ENCODE data around the gene CCN5.
"Not testable (repeated sequence)": the region's sequence is repeated elsewhere in the genome, so short reads cannot be mapped to it uniquely, and the experiment has no call there.

CCN5 gene

GRCh38 chr20:44756956-44757355, 41.8 kb downstream of the CCN5 start:
- DNase-seq (ENCODE audit: low read depth, low spot score): no peak

- DNase-seq (ENCODE audit: low read depth, low spot score): no peak
Measured at GRCh38 chr20:44758247-44759101, 43.3 kb downstream of the CCN5 start.

- DNase-seq (ENCODE audit: low read depth, low spot score): no peak
Measured at GRCh38 chr20:44759595-44759994, 44.4 kb downstream of the CCN5 start.

GRCh38 chr20:44761423-44761822, 46.3 kb downstream of the CCN5 start:
- no peak for DNase-seq (ENCODE audit: low read depth, low spot score)

DNA sequence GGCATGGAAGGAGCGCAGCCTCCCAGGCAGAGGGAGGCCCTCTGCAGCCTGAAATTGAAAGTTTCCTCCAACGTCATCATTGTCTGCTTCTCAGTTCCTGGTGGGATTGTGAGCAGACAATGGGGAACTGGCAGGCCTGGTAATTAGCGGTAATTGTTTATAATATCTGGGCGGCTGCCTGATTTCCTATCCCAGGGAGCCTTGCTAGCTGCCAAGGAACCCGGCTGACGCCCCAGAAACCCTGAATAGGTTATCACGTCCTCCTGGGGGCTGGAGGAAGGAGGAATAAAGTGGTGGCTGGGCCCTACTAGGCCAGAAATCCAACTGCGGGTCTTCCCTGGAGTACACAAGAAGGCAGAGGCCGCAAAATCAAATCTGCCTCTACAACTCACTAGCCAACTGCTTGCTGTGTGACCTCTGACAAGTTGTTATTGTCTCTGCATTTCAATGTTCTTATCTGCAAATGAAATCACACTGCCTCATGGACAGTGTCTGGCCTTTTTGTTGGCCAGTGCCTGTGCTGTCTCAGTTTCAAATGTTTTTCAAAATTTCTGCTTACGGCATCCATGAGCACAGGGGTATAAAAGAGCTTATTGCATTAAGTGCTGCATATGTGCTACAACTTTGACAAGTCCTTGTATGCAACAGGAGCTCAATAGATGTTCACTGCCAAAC, 47.4 kb downstream of the CCN5 start:
- no peak for DNase-seq (ENCODE audit: low read depth, low spot score)

- DNase-seq (ENCODE audit: low read depth, low spot score): not testable (repeated sequence)
Measured at GRCh38 chr20:44763798-44764197, 48.6 kb downstream of the CCN5 start.

DNA sequence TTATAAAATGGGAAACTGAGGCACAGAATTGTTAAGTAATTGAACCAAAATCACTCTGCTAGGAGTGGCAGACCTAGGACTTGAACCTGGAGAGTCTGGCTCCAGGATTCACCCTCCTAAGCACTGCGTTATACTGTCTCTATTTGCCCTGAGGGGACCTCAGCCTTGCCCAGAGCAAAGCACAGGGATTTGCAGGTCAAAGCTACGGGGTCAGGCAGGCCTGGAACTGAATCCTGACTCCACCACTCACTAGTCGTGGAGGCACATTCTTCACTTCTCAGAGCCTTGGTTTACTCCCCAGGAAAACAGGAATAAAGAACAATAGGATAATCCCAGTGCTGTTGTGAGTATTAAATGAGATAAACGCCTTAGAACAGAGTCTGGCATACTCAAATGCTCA, 49.9 kb downstream of the CCN5 start:
- DNase-seq (ENCODE audit: low read depth, low spot score): no peak

DNA sequence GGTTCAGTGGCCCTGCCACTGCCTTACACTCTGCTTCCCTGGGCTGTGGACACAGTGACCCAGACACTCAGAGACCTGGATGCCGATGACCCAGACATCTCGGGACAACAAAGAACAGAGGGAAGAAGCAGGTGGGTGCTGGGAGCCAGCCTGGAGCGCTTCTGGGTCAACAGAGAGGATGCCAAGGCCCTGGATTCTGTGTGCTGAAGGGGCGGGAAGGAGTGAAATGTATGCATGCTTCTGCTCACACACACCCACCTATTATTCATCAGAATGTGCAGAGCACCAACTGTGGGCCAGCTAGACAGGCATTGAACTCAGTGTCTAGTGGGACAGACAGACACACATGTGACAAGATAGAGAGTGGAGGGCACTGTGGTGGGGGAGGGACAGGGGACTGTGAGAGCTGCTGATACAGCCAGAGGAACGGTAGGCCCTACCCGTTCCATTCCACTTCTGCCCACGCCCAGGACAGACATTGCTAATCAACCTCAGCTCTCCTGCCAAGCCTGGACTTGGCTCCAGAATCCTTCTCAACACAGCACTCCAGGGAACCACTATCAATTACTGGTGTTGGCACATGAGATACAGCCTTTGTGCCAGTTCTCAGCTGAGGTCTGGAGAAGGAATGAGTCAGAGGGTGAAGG, 50.7 kb downstream of the CCN5 start:
- no peak for DNase-seq (ENCODE audit: low read depth, low spot score)

DNA sequence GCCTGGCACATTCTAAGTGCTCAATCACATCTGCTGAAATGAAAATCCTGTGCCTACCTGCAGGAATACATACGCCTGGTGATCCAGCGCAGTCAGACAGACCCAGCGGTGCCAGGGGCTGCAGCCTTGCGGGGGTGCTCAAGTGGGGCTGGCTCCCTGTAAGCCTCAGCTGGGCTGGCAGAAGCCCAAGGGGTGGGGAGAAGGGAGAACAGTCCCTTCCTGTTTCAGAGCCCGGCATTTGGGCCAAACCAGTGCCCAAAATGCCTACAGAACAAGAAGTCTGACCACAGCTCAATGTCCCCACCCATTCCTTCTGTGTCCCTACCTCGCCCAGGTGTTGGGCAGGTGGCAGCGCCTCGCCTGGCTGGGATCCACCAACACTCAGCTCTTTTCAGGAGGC, 53.1 kb downstream of the CCN5 start:
- no peak for DNase-seq (ENCODE audit: low read depth, low spot score)

- DNase-seq (ENCODE audit: low read depth, low spot score): no peak
Measured at GRCh38 chr20:44768854-44769480, 53.8 kb downstream of the CCN5 start.

GRCh38 chr20:44769481-44769863, 54.3 kb downstream of the CCN5 start:
- no peak for DNase-seq (ENCODE audit: low read depth, low spot score)

DNA sequence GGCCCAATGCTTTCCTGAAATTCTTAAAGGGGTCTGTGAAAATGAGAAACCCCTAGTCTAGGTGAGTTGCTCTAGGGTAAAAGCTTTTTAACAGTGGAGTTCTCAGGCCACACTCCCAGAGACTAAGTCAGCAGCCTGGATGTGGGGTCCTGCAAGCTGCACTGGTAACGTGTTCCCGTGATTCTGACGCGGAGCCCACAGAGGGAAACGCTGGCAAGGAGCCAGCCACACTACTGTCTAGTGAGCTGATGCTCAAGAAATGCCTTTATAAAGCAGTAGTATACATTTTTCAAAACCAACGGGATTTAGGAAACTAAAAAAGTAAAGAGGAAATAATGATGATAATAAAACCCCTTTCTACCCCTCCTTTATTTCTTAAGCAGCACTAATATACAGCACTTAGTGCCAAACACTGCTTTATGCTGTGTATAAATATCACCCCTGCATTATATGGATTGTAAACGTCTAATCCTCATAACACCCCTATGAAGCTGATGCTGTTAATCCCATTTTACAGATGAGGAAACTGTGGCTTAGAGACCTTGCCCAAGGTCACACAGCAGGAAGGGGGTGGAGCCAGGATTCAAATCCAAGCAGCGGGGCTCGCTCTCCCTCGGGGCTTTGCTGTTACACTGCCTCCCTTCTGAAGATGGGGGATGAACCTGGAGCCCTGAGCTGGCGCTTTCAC, 55.5 kb downstream of the CCN5 start:
- DNase-seq (ENCODE audit: low read depth, low spot score): no peak

DNA sequence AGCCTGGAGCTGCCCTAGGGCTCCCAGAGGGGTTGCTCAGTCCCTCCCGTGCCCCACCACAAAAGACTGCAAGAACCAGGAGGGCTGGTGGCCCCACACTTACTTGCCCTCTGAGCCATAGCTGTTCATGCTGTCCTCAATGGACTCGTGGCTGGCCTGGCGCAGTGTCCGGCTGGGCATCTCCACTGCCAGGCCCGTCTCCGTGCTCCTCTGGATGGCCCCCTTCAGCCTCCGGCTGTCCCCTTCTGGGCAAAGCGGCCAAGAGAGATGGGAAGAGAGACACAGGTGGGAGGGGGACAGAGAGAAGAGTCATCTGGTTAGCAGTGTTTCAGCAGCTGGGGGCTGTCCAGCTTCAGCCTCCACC, 56.0 kb downstream of the CCN5 start:
- DNase-seq (ENCODE audit: low read depth, low spot score): no peak

DNA sequence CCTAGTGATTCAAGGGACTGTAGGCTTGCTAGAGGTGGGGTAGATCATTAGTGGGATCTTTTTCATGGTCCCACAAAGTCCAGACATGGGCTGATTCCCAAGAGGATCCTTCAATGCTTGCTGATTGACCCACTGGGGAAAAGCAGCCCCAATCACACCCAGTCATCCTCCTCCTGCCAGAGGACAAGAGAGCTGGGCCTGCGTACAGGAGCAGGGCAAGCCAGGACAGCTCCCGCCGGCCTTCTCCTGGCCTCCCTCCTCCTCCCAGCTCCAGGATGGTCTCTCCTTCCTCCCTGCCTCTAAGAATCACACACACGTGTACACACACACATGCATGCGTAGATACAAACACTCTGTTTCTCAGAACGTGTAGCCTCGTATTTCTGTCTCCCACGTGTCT, 57.5 kb downstream of the CCN5 start:
- no peak for DNase-seq (ENCODE audit: low read depth, low spot score)

- DNase-seq (ENCODE audit: low read depth, low spot score): no peak
Measured at GRCh38 chr20:44773070-44773829, 58.1 kb downstream of the CCN5 start.

GRCh38 chr20:44776980-44777379, 61.8 kb downstream of the CCN5 start:
- no peak for DNase-seq (ENCODE audit: low read depth, low spot score)

Data from iPS DF 19.7 (cell line).